ENCODE data around the gene MLH3. TPM values are rescaled to one million over a fixed set of nuclear protein-coding genes. Genes with fewer than 3 reads are reported as not detected.

Gene MLH3
- total and polyA plus RNA-seq, 10 of the 15 experiments (the other 5 are each of a cell fraction or from before 2014, with no cell fraction given), result 12.6 to 31.2 (median 19.6) TPM

DNA sequence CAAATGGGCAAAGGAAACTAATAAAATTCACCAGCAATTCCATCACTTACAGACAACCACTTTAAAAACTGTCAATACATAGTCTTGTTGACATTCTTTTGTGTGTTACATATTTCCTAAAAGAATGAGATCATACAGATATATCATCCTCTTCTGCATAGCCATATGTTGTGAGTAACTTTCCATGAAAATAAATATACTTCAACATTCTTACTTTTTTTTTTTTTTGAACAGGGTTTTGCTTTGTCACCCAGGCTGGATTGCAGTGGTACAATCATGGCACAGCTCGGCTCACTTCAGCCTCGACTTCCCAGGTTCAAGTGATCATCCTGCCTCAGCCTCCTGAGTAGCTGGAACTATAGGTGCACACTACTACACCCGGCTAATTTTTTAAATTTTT is 39.1 kb upstream of the MLH3 start (continued):
- TF ChIP-seq NR2C2 (IDR thresholded peaks at IDR 0.05; ENCODE audit: borderline replicate concordance, control insufficient read depth, insufficient read length, low read depth), result no peak

DNA sequence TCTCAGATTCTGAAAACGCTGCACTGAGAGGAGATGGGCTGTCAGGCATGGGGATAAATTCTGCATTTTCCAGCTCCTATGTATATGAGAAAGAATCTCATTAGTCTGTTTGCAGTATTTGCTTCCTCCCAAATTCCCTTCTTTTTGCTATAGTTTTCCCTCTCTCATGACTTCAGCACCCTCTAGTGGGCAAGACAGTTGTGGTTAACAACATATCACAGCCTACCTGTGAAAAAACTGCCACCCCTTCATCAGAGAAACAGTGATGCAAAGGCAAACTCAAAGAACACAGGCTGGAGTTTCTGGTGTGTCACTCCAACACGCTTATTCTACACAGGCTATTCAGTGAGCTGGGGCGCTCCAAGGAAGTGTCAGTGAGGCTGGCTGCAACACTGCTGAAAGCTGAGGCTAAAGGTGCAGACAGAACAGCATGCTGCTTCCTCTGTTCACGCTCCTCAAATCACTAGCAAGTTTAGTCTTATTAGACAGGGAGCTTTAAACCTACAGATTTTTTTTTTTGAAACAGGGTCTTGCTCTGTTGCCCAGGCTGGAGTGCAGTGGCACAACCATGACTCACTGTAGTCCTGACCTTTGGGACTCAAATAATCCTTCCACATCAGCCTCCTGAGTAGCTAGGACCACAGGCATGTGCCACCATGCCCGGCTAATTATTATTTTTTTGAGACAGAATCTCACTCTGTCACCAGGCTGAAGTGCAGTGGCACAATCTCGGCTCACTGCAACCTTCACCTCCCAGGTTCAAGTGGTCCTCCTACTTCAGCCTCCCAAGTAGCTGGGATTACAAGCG is 37.5 kb upstream of the MLH3 start:
- ATAC-seq, result peak; percentile 82
- Histone ChIP-seq H3K27me3 (replicated peaks in 1 of 2; ENCODE audit: control insufficient read depth in 2 of 2, insufficient read depth in 2 of 2, low read length in 1 of 2) (no peaks in the 10 kb centered on the region), H3K9me3 (replicated peaks; ENCODE audit: control insufficient read depth, insufficient read depth, low read length) (no peaks in the 10 kb centered on the region), H3K4me2 (ENCODE audit: control insufficient read depth, insufficient read depth) (no peak overlapping the region), H4K20me1 (ENCODE audit: control insufficient read depth, insufficient read depth) (no peaks in the 10 kb centered on the region), H2AFZ (ENCODE audit: control insufficient read depth, low read depth, low read length) (no peak overlapping the region), H3K36me3 (ENCODE audit: control insufficient read depth in 2 of 2, insufficient read depth in 2 of 2, low read length in 1 of 2) (peaks cover 4 to 20% of the 10 kb centered on the region in 2 experiments), H3K79me2 (ENCODE audit: control insufficient read depth, insufficient read depth, low read length) (no peaks in the 10 kb centered on the region), H3K4me3 (no peak overlapping the region), H3K27ac (ENCODE audit: control insufficient read depth, insufficient read depth) (no peak overlapping the region), H3K4me1 (ENCODE audit: control insufficient read depth, insufficient read depth, low read length) (no peaks in the 10 kb centered on the region), H3K9ac (ENCODE audit: control insufficient read depth, insufficient read depth, low read length) (no peak overlapping the region)
- intact Hi-C loops (cut with micrococcal nuclease; ENCODE audit: unreplicated experiment) (loop anchor here (1.0 kb wide), 3 partner anchors 142 to 227 kb away; no protein-coding TSS in a partner anchor), in situ Hi-C loops (cut with MboI) (no loop called here)
- ChIA-PET RAD21 (ENCODE audit: unreplicated experiment) (interaction anchor here (0.6 to 3.3 kb wide), 25 partner anchors 25 to 480 kb away, joined by 3 to 30 read pairs (median 4); partner anchors contain the start of gene ACYP1), POLR2A (interaction anchor here (0.6 to 1.0 kb wide), 3 partner anchors 85 to 184 kb away, joined by 3 read pairs; no protein-coding TSS in a partner anchor), CTCF (interaction anchor here (0.6 to 7.2 kb wide), 54 partner anchors 8 to 480 kb away, joined by 3 to 129 read pairs (median 4); partner anchors contain the start of genes ACYP1, MLH3 and PGF), SMC1A (ENCODE audit: uncharacterized antibody, unreplicated experiment) (interaction anchor here (0.7 to 4.6 kb wide), 29 partner anchors 8 to 434 kb away, joined by 3 to 39 read pairs (median 4); partner anchors contain the start of gene EIF2B2)
- peak; percentile 64 for FAIRE-seq
- no peak for DNase-seq (ENCODE audit: low read depth, low spot score)
- no TSS peak for BruUV-seq (replicated peaks)
- 79% methylated on average over 7 of the region's 7 CpGs for WGBS (ENCODE audit: insufficient coverage, insufficient replicate concordance, low lambda C conversion rate, missing lambda C conversion rate)
- TF ChIP-seq CUX1 (IDR thresholded peaks at IDR 0.05; ENCODE audit: insufficient replicate concordance, low read depth, low read length) (no peak), RUNX3 (IDR thresholded peaks at IDR 0.05; ENCODE audit: low read length) (peak; percentile 91), RFX5 (IDR thresholded peaks at IDR 0.05; ENCODE audit: low read depth, low read length) (0 out of 2 replicates have a peak, but pooled peaks have one; percentile 20), PKNOX1 (IDR thresholded peaks at IDR 0.05) (peak; percentile 22; the same call in 1 of the 2 replicates), BMI1 (IDR thresholded peaks at IDR 0.05; ENCODE audit: borderline replicate concordance) (no peak), SMC3 (IDR thresholded peaks at IDR 0.05; ENCODE audit: borderline replicate concordance, low read length) (peak; percentile 80), ZBED1 (IDR thresholded peaks at IDR 0.05; ENCODE audit: borderline replicate concordance) (no peak)
- TF ChIP-seq, protein P1, sequence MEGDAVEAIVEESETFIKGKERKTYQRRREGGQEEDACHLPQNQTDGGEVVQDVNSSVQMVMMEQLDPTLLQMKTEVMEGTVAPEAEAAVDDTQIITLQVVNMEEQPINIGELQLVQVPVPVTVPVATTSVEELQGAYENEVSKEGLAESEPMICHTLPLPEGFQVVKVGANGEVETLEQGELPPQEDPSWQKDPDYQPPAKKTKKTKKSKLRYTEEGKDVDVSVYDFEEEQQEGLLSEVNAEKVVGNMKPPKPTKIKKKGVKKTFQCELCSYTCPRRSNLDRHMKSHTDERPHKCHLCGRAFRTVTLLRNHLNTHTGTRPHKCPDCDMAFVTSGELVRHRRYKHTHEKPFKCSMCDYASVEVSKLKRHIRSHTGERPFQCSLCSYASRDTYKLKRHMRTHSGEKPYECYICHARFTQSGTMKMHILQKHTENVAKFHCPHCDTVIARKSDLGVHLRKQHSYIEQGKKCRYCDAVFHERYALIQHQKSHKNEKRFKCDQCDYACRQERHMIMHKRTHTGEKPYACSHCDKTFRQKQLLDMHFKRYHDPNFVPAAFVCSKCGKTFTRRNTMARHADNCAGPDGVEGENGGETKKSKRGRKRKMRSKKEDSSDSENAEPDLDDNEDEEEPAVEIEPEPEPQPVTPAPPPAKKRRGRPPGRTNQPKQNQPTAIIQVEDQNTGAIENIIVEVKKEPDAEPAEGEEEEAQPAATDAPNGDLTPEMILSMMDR (IDR thresholded peaks at IDR 0.05 in 2 of 3, conservative IDR thresholded peaks at IDR 0.05 in 1 of 3; ENCODE audit: control insufficient read depth in 2 of 3, extremely low read depth in 1 of 3, insufficient read depth in 1 of 3, low read depth in 3 of 3, low read length in 3 of 3), result peak; percentile 64 to 83 (median 68)
- TF ChIP-seq, protein P2, sequence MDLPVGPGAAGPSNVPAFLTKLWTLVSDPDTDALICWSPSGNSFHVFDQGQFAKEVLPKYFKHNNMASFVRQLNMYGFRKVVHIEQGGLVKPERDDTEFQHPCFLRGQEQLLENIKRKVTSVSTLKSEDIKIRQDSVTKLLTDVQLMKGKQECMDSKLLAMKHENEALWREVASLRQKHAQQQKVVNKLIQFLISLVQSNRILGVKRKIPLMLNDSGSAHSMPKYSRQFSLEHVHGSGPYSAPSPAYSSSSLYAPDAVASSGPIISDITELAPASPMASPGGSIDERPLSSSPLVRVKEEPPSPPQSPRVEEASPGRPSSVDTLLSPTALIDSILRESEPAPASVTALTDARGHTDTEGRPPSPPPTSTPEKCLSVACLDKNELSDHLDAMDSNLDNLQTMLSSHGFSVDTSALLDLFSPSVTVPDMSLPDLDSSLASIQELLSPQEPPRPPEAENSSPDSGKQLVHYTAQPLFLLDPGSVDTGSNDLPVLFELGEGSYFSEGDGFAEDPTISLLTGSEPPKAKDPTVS (IDR thresholded peaks at IDR 0.05; ENCODE audit: low read depth, low read length), result no peak
